Measurements from ENCODE around the gene ERAP2. TPM values are rescaled to one million over a fixed set of nuclear protein-coding genes. Genes with fewer than 3 reads are reported as not detected.

The ERAP2 gene
- polyA plus RNA-seq, 3 donors: 3.0 to 20.4 (median 3.4) TPM

GRCh38 chr5:96920744-96921355 lies 44.5 kb downstream of the ERAP2 start:
- Mint-ChIP-seq H3K4me1 (peaks cover 13% of the 10 kb centered on the region), H3K27me3 (ENCODE audit: low read depth in 3 of 3) (peaks cover 0 to 3% (median 2%) of the 10 kb centered on the region in 3 donors), H3K9me3 (no peaks in the 10 kb centered on the region), H3K27ac (no peak overlapping the region), H3K4me3 (no peak overlapping the region), H3K36me3 (peaks cover 25 to 33% of the 10 kb centered on the region in 2 donors)
- 17% methylated on average over 1 of the region's 3 CpGs for WGBS (ENCODE audit: insufficient coverage)
- Histone ChIP-seq H3K79me2 (ENCODE audit: insufficient read depth, low read length) (no peaks in the 10 kb centered on the region), H3K27me3 (ENCODE audit: control insufficient read depth in 2 of 2, insufficient read depth in 2 of 2, low read length in 2 of 2) (no peaks in the 10 kb centered on the region), H3K9me3 (replicated peaks in 1 of 2; ENCODE audit: control insufficient read depth in 1 of 2, insufficient read depth in 1 of 2, low read length in 2 of 2) (no peaks in the 10 kb centered on the region), H3K27ac (ENCODE audit: low read depth in 1 of 2, low read length in 2 of 2) (peak overlapping the region in 1 of 2 donors; percentile 18), H3K4me3 (replicated peaks in 1 of 3; ENCODE audit: low read depth in 2 of 3, low read length in 3 of 3) (no peak overlapping the region), H4K20me1 (ENCODE audit: insufficient read depth, low read length) (no peaks in the 10 kb centered on the region), H3K4me2 (replicated peaks; ENCODE audit: extremely low read depth, low read length, poor library complexity, severe bottlenecking) (no peak overlapping the region), H2AFZ (ENCODE audit: insufficient read depth, low read depth, low read length, poor library complexity, severe bottlenecking) (no peak overlapping the region), H3K4me1 (ENCODE audit: control insufficient read depth in 1 of 2, insufficient read depth in 2 of 2, low read length in 2 of 2) (peaks cover 0 to 4% of the 10 kb centered on the region in 2 donors), H3K9ac (ENCODE audit: insufficient read depth, low read length, poor library complexity, severe bottlenecking) (no peak overlapping the region), H3K36me3 (replicated peaks in 1 of 2; ENCODE audit: control insufficient read depth in 1 of 2, insufficient read depth in 2 of 2, low read length in 2 of 2) (peaks cover 16 to 40% of the 10 kb centered on the region in 2 donors)
- intact Hi-C loops (cut with micrococcal nuclease): no loop called here
- TF ChIP-seq CTCF (IDR thresholded peaks at IDR 0.05): no peak
- no peak for DNase-seq

GRCh38 chr5:96922499-96923244 lies 46.4 kb downstream of the ERAP2 start:
- H3K4me1 Mint-ChIP-seq: peaks cover 20% of the 10 kb centered on the region
- H3K9me3 Mint-ChIP-seq: peaks cover 0 to 4% (median 0%) of the 10 kb centered on the region in 7 donors
- Histone ChIP-seq H3K9ac (ENCODE audit: insufficient read depth, low read length, poor library complexity, severe bottlenecking) (no peak overlapping the region), H3K27me3 (ENCODE audit: control insufficient read depth in 2 of 2, insufficient read depth in 2 of 2, low read length in 2 of 2) (no peaks in the 10 kb centered on the region), H3K36me3 (replicated peaks in 1 of 2; ENCODE audit: control insufficient read depth in 1 of 2, insufficient read depth in 2 of 2, low read length in 2 of 2) (peaks cover 9 to 24% of the 10 kb centered on the region in 2 donors), H3K4me2 (replicated peaks; ENCODE audit: extremely low read depth, low read length, poor library complexity, severe bottlenecking) (no peak overlapping the region), H3K9me3 (replicated peaks in 1 of 2; ENCODE audit: control insufficient read depth in 1 of 2, insufficient read depth in 1 of 2, low read length in 2 of 2) (no peaks in the 10 kb centered on the region), H3K27ac (ENCODE audit: low read depth in 1 of 2, low read length in 2 of 2) (no peak overlapping the region), H3K4me3 (replicated peaks in 1 of 3; ENCODE audit: low read depth in 2 of 3, low read length in 3 of 3) (no peak overlapping the region), H2AFZ (ENCODE audit: insufficient read depth, low read depth, low read length, poor library complexity, severe bottlenecking) (no peak overlapping the region), H4K20me1 (ENCODE audit: insufficient read depth, low read length) (no peaks in the 10 kb centered on the region), H3K4me1 (ENCODE audit: control insufficient read depth in 1 of 2, insufficient read depth in 2 of 2, low read length in 2 of 2) (peaks cover 5 to 16% of the 10 kb centered on the region in 2 donors), H3K79me2 (ENCODE audit: insufficient read depth, low read length) (no peaks in the 10 kb centered on the region)
- whole genome bisulfite sequencing (ENCODE audit: insufficient coverage): 89% methylated on average over 4 of the region's 12 CpGs
- no peak overlapping the region for H3K27ac Mint-ChIP-seq
- peaks cover 12 to 15% of the 10 kb centered on the region in 2 donors for H3K36me3 Mint-ChIP-seq
- intact Hi-C loops (cut with micrococcal nuclease): no loop called here
- peaks cover 0 to 2% (median 2%) of the 10 kb centered on the region in 3 donors for H3K27me3 Mint-ChIP-seq (ENCODE audit: low read depth in 3 of 3)
- no peak overlapping the region for H3K4me3 Mint-ChIP-seq
- no peak for TF ChIP-seq CTCF (IDR thresholded peaks at IDR 0.05)
- no peak for DNase-seq
